ENCODE measurements around the gene ICAM4. TPM values are rescaled to one million over a fixed set of nuclear protein-coding genes. Genes with fewer than 3 reads are reported as not detected.

Gene ICAM4
- total and polyA plus RNA-seq, 9 of the 15 experiments (the other 6 are each of a cell fraction or from before 2014, with no cell fraction given), result 14.1 to 86.1 (median 29.6) TPM

DNA sequence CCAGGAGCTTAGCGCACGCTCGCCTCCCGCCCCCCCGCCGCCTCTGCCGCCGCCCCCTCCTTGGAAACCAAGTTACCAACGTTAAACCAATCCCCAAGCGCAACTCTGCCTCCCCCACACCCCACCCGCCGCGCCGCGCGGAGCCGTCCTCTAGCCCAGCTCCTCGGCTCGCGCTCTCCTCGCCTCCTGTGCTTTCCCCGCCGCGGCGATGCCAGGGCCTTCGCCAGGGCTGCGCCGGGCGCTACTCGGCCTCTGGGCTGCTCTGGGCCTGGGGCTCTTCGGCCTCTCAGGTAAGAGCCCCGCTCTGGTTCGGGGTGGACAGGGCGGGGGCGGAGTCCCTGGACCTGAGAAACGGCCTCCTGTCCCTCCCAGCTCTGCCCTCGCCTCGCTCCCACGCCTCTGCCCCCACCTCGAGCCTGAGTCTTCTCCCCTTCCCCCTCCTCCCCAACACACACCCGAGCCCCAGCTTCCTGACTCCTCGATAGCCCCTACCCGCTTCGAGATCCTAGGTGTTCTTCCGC, 3.1 kb downstream of the ICAM4 start, which contains the start of gene ICAM5 (continued):
- TF ChIP-seq KDM2B (CRISPR knock-in tag; IDR thresholded peaks at IDR 0.05) (peak; percentile 44; the same call in 1 of the 2 replicates), ZFP36 (IDR thresholded peaks at IDR 0.05; ENCODE audit: low read depth, low read length, partially characterized antibody) (peak; percentile 29), ZNF586 (CRISPR knock-in tag; conservative IDR thresholded peaks at IDR 0.05) (no peak), HLTF (IDR thresholded peaks at IDR 0.05) (0 out of 2 replicates have a peak, but pooled peaks have one; percentile 40), DIDO1 (tag; IDR thresholded peaks at IDR 0.05; ENCODE audit: low read depth) (no peak), ARHGAP35 (IDR thresholded peaks at IDR 0.05; ENCODE audit: partially characterized antibody) (peak; percentile 8), TEAD4 (IDR thresholded peaks at IDR 0.05; ENCODE audit: low read length) (peak; percentile 22; the same call in 1 of the 2 replicates), TEAD4 (CRISPR knock-in tag; IDR thresholded peaks at IDR 0.05; ENCODE audit: borderline replicate concordance) (no peak), TARDBP (IDR thresholded peaks at IDR 0.05) (0 out of 2 replicates have a peak, but pooled peaks have one; percentile 41), MCM2 (IDR thresholded peaks at IDR 0.05; ENCODE audit: low read depth) (no peak), ARNT (IDR thresholded peaks at IDR 0.05) (peak; percentile 14 to 20; a peak in 1 of 4 replicates), JUN (IDR thresholded peaks at IDR 0.05; ENCODE audit: borderline replicate concordance, low read depth, low read length) (no peak), JUN (CRISPR knock-in tag; IDR thresholded peaks at IDR 0.05; ENCODE audit: borderline replicate concordance) (0 out of 2 replicates have a peak, but pooled peaks have one; percentile 0), RCOR1 (IDR thresholded peaks at IDR 0.05; ENCODE audit: borderline replicate concordance in 1 of 2, low read depth in 2 of 2, low read length in 2 of 2) (peak in 1 of 2 experiments; percentile 13; a peak in 1 of 4 replicates), EGR1 (conservative IDR thresholded peaks at IDR 0.05) (peak; percentile 94), TBP (optimal IDR thresholded peaks at IDR 0.05; ENCODE audit: low read depth, low read length) (peak; percentile 48), PHF8 (IDR thresholded peaks at IDR 0.05; ENCODE audit: borderline replicate concordance, low read length) (peak; percentile 47; the same call in 1 of the 2 replicates), MTA1 (IDR thresholded peaks at IDR 0.05; ENCODE audit: borderline replicate concordance) (no peak; the same call in 1 of the 2 replicates), POLR2A (conservative IDR thresholded peaks at IDR 0.05) (peak; percentile 56; the same call in 1 of the 2 replicates), PHTF2 (CRISPR knock-in tag; IDR thresholded peaks at IDR 0.05) (no peak)
- TF ChIP-seq, protein P1, sequence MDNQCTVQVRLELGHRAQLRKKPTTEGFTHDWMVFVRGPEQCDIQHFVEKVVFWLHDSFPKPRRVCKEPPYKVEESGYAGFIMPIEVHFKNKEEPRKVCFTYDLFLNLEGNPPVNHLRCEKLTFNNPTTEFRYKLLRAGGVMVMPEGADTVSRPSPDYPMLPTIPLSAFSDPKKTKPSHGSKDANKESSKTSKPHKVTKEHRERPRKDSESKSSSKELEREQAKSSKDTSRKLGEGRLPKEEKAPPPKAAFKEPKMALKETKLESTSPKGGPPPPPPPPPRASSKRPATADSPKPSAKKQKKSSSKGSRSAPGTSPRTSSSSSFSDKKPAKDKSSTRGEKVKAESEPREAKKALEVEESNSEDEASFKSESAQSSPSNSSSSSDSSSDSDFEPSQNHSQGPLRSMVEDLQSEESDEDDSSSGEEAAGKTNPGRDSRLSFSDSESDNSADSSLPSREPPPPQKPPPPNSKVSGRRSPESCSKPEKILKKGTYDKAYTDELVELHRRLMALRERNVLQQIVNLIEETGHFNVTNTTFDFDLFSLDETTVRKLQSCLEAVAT (IDR thresholded peaks at IDR 0.05), result peak in 1 of 2 experiments; percentile 52; a peak in 2 of 4 replicates
- TF ChIP-seq, protein P2, sequence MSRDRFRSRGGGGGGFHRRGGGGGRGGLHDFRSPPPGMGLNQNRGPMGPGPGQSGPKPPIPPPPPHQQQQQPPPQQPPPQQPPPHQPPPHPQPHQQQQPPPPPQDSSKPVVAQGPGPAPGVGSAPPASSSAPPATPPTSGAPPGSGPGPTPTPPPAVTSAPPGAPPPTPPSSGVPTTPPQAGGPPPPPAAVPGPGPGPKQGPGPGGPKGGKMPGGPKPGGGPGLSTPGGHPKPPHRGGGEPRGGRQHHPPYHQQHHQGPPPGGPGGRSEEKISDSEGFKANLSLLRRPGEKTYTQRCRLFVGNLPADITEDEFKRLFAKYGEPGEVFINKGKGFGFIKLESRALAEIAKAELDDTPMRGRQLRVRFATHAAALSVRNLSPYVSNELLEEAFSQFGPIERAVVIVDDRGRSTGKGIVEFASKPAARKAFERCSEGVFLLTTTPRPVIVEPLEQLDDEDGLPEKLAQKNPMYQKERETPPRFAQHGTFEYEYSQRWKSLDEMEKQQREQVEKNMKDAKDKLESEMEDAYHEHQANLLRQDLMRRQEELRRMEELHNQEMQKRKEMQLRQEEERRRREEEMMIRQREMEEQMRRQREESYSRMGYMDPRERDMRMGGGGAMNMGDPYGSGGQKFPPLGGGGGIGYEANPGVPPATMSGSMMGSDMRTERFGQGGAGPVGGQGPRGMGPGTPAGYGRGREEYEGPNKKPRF (IDR thresholded peaks at IDR 0.05; ENCODE audit: low read depth, low read length), result no peak
- TF ChIP-seq, protein P3, sequence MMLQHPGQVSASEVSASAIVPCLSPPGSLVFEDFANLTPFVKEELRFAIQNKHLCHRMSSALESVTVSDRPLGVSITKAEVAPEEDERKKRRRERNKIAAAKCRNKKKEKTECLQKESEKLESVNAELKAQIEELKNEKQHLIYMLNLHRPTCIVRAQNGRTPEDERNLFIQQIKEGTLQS (IDR thresholded peaks at IDR 0.05), result no peak
- TF ChIP-seq, protein P3 (CRISPR knock-in tag; conservative IDR thresholded peaks at IDR 0.05), result no peak
- TF ChIP-seq, protein P4, sequence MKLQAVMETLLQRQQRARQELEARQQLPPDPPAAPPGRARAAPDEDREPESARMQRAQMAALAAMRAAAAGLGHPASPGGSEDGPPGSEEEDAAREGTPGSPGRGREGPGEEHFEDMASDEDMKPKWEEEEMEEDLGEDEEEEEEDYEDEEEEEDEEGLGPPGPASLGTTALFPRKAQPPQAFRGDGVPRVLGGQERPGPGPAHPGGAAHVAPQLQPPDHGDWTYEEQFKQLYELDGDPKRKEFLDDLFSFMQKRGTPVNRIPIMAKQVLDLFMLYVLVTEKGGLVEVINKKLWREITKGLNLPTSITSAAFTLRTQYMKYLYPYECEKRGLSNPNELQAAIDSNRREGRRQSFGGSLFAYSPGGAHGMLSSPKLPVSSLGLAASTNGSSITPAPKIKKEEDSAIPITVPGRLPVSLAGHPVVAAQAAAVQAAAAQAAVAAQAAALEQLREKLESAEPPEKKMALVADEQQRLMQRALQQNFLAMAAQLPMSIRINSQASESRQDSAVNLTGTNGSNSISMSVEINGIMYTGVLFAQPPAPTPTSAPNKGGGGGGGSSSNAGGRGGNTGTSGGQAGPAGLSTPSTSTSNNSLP (IDR thresholded peaks at IDR 0.05; ENCODE audit: borderline replicate concordance, low read depth, low read length), result no peak
